Muscle layer of colon (tissue), 2 donors: ENCODE measurements around the gene DLGAP3.

ENCODE experiments used
- H3K27ac ChIP-seq: one replicate; pipeline ENCODE4 v1.7.0; 2013; ENCODE audit warnings: low read depth, mild to moderate bottlenecking, low read length, moderate library complexity
- H3K27me3 ChIP-seq, 2 donors: one replicate each; pipeline ENCODE4 v1.7.0; 2013; ENCODE audit warnings: low read length in 2 of 2, mild to moderate bottlenecking in 2 of 2; ENCODE audit not compliant: insufficient read depth in 2 of 2, control insufficient read depth in 1 of 2
- H3K36me3 ChIP-seq: one replicate; pipeline ENCODE4 v1.7.0; 2013; ENCODE audit warnings: mild to moderate bottlenecking, low read length; ENCODE audit not compliant: insufficient read depth
- H3K4me1 ChIP-seq: one replicate; pipeline ENCODE4 v1.7.0; 2013; ENCODE audit warnings: mild to moderate bottlenecking, low read length; ENCODE audit not compliant: insufficient read depth
- H3K4me3 ChIP-seq, 2 donors: one replicate each; pipeline ENCODE4 v1.7.0; 2013; ENCODE audit warnings: low read length in 2 of 2, low read depth in 1 of 2, mild to moderate bottlenecking in 1 of 2, moderate library complexity in 1 of 2
- H3K9ac ChIP-seq: one replicate; pipeline ENCODE4 v1.7.0; 2013; ENCODE audit warnings: low read length
- H3K9me3 ChIP-seq: one replicate; pipeline ENCODE4 v1.7.0; 2013; ENCODE audit warnings: mild to moderate bottlenecking, low read length
- donor health status: abdominal sarcoma.
- donor health status: Adenocarcinoma of cecum.

The DLGAP3 gene

GRCh38 chr1:34899906-34900305 is 29.5 kb downstream of the DLGAP3 start:
- no peaks in the 10 kb centered on the region for H3K36me3 ChIP-seq
- H3K27ac ChIP-seq = no peak overlapping the region
- no peaks in the 10 kb centered on the region for H3K4me1 ChIP-seq
- no peak overlapping the region for H3K4me3 ChIP-seq
- no peaks in the 10 kb centered on the region for H3K9me3 ChIP-seq
- H3K27me3 ChIP-seq = no peaks in the 10 kb centered on the region
- H3K9ac ChIP-seq = no peak overlapping the region

DNA sequence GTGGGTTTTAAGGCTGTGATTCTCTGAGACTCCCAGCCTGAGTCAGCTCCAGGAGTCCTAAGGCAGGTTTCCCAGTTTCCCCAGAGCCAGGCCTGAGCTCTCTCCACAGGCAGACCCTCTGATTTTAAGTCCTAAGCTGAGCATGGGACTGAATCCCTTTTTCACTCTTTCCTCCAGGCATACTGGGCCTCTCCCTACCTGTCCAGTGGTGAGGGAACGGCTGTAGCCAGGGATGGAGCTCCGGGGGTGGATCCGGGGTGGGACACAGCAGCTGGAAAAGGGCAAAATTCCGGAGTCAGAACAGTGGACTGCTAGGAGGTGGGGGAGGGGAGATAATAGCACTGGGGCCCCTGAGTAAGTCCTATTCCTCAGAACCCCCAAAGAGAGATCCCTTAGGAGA is 30.0 kb downstream of the DLGAP3 start:
- no peak overlapping the region for H3K9ac ChIP-seq
- no peaks in the 10 kb centered on the region for H3K36me3 ChIP-seq
- H3K27me3 ChIP-seq = no peaks in the 10 kb centered on the region
- no peaks in the 10 kb centered on the region for H3K9me3 ChIP-seq
- H3K27ac ChIP-seq = no peak overlapping the region
- H3K4me3 ChIP-seq = no peak overlapping the region
- no peaks in the 10 kb centered on the region for H3K4me1 ChIP-seq

- Histone ChIP-seq H3K9ac (no peak overlapping the region), H3K4me3 (no peak overlapping the region), H3K9me3 (no peaks in the 10 kb centered on the region), H3K27me3 (no peaks in the 10 kb centered on the region), H3K27ac (no peak overlapping the region), H3K36me3 (no peaks in the 10 kb centered on the region), H3K4me1 (no peaks in the 10 kb centered on the region)
Observed at GRCh38 chr1:34898330-34898761, 31.1 kb downstream of the DLGAP3 start.

GRCh38 chr1:34896612-34897011 is 32.8 kb downstream of the DLGAP3 start:
- Histone ChIP-seq H3K27me3 (no peaks in the 10 kb centered on the region), H3K9me3 (no peaks in the 10 kb centered on the region), H3K27ac (no peak overlapping the region), H3K36me3 (no peaks in the 10 kb centered on the region), H3K4me3 (no peak overlapping the region), H3K9ac (no peak overlapping the region), H3K4me1 (no peaks in the 10 kb centered on the region)

GRCh38 chr1:34889705-34890104 is 39.7 kb downstream of the DLGAP3 start:
- H3K9ac ChIP-seq = no peak overlapping the region
- H3K9me3 ChIP-seq = no peaks in the 10 kb centered on the region
- H3K36me3 ChIP-seq = no peaks in the 10 kb centered on the region
- H3K27me3 ChIP-seq = peaks cover 5 to 20% of the 10 kb centered on the region in 2 donors
- no peaks in the 10 kb centered on the region for H3K4me1 ChIP-seq
- H3K4me3 ChIP-seq = no peak overlapping the region
- H3K27ac ChIP-seq = no peak overlapping the region

DNA sequence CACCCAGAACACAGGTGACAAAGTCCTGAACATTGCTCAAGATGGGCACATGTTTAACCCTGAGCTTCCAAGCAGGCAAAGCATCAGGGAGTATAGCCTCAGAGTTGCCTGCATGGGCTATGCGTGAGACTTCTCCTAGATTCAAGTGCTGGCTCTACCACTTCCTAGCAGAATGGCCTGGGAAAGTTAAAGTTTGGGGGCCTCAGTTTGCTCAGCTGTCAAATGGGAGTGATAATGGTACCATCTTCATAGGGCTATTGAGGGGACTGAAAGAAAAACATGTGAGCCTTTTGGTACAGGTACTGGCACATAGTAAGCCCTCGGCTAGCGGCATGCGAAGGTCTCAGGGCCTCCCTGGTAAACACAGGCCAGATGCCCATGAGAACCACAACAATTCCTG is 41.9 kb downstream of the DLGAP3 start:
- Histone ChIP-seq H3K9ac (no peak overlapping the region), H3K27me3 (peaks cover 12 to 30% of the 10 kb centered on the region in 2 donors), H3K36me3 (no peaks in the 10 kb centered on the region), H3K4me1 (no peaks in the 10 kb centered on the region), H3K4me3 (no peak overlapping the region), H3K9me3 (no peaks in the 10 kb centered on the region), H3K27ac (no peak overlapping the region)

- H3K9ac ChIP-seq = no peak overlapping the region
- H3K9me3 ChIP-seq = no peaks in the 10 kb centered on the region
- H3K27ac ChIP-seq = no peak overlapping the region
- no peaks in the 10 kb centered on the region for H3K36me3 ChIP-seq
- H3K27me3 ChIP-seq = peaks cover 12 to 30% of the 10 kb centered on the region in 2 donors
- no peak overlapping the region for H3K4me3 ChIP-seq
- no peaks in the 10 kb centered on the region for H3K4me1 ChIP-seq
Observed at GRCh38 chr1:34885405-34886247, 43.8 kb downstream of the DLGAP3 start.

GRCh38 chr1:34884961-34885360 is 44.5 kb downstream of the DLGAP3 start:
- H3K4me3 ChIP-seq = no peak overlapping the region
- H3K9ac ChIP-seq = no peak overlapping the region
- H3K9me3 ChIP-seq = no peaks in the 10 kb centered on the region
- no peaks in the 10 kb centered on the region for H3K4me1 ChIP-seq
- H3K27me3 ChIP-seq = peaks cover 12 to 30% of the 10 kb centered on the region in 2 donors
- no peaks in the 10 kb centered on the region for H3K36me3 ChIP-seq
- no peak overlapping the region for H3K27ac ChIP-seq

GRCh38 chr1:34884536-34884935 is 44.9 kb downstream of the DLGAP3 start:
- H3K9ac ChIP-seq = no peak overlapping the region
- no peaks in the 10 kb centered on the region for H3K36me3 ChIP-seq
- H3K27me3 ChIP-seq = peaks cover 12 to 30% of the 10 kb centered on the region in 2 donors

DNA sequence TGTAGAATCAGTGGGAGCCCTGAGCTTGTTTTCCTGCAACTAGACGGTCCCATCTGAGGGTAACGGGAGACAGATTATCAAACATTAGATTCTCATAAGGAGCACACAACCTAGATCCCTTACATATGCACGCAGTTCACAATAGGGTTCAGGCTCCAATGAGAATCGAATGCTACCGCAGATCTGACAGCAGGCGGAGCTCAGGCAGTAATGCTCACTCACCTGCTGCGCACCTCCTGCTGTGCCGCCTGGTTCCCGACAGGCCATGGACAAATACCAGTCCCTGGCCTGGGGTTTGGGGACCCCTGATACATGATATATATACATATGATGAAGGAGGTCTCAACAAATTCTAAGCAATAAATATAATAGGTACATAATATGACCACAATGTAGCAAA is 50.2 kb downstream of the DLGAP3 start:
- H3K4me3 ChIP-seq = no peak overlapping the region
- no peak overlapping the region for H3K9ac ChIP-seq
- H3K36me3 ChIP-seq = no peaks in the 10 kb centered on the region
- H3K4me1 ChIP-seq = no peaks in the 10 kb centered on the region
- H3K9me3 ChIP-seq = no peaks in the 10 kb centered on the region
- H3K27me3 ChIP-seq = peaks cover 5 to 10% of the 10 kb centered on the region in 2 donors
- H3K27ac ChIP-seq = no peak overlapping the region

More at GRCh38 chr1:34884536-34884935, 44.9 kb downstream of the DLGAP3 start:
- Histone ChIP-seq H3K4me3 (no peak overlapping the region), H3K27ac (no peak overlapping the region), H3K9me3 (no peaks in the 10 kb centered on the region), H3K4me1 (no peaks in the 10 kb centered on the region)

GRCh38 chr1:34876406-34876805 is 53.0 kb downstream of the DLGAP3 start:
- Histone ChIP-seq H3K4me1 (no peaks in the 10 kb centered on the region), H3K36me3 (no peaks in the 10 kb centered on the region), H3K4me3 (no peak overlapping the region), H3K27me3 (peaks cover 3 to 16% of the 10 kb centered on the region in 2 donors), H3K9me3 (no peaks in the 10 kb centered on the region), H3K9ac (no peak overlapping the region), H3K27ac (no peak overlapping the region)
